Activated CD4-positive, alpha-beta T cell treated with anti-CD3 and anti-CD28 coated beads, Interleukin-2, amount 50 U/mL, for 24 hours (primary cell): ENCODE results near the gene C1orf210.

ENCODE experiments used
- DNase-seq, 2 donors: peaks; one replicate each; pipeline ENCODE4 v3.0.0-alpha.2; 2020; ENCODE audit warnings: low read depth in 1 of 2, low spot score in 1 of 2

The C1orf210 gene

GRCh38 chr1:43312663-43313515, 27.5 kb upstream of the C1orf210 start:
- no peak for DNase-seq

DNA sequence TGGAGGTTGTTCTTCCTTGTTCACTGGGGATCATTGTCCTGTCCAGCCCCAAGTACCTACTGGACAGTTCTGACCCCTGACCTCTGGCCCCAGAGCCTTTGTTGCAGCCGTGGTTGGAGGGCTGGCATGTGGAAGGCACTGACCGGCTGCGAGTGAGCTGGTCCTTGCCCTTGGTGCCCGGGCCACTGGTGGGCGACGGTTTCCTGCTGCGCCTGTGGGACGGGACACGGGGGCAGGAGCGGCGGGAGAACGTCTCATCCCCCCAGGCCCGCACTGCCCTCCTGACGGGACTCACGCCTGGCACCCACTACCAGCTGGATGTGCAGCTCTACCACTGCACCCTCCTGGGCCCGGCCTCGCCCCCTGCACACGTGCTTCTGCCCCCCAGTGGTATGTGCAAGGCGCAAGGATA, 26.8 kb upstream of the C1orf210 start:
- DNase-seq = no peak

DNA sequence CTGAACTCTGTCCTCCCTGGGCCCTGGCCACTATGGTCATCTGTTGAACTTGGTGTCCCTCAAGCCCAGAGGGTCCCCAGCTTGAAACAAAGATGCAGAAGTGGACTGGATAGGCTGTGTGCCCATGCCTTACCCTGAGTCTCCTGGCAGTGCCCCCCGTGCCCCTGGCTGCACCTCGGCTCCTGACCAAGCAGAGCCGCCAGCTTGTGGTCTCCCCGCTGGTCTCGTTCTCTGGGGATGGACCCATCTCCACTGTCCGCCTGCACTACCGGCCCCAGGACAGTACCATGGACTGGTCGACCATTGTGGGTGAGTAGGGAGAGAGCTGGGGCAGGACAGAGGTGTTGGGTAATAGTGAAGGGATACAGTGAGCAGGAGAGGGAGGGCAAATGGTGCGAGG, 26.1 kb upstream of the C1orf210 start:
- DNase-seq = no peak

- no peak for DNase-seq
Observed at GRCh38 chr1:43309405-43310025, 24.1 kb upstream of the C1orf210 start.

DNA sequence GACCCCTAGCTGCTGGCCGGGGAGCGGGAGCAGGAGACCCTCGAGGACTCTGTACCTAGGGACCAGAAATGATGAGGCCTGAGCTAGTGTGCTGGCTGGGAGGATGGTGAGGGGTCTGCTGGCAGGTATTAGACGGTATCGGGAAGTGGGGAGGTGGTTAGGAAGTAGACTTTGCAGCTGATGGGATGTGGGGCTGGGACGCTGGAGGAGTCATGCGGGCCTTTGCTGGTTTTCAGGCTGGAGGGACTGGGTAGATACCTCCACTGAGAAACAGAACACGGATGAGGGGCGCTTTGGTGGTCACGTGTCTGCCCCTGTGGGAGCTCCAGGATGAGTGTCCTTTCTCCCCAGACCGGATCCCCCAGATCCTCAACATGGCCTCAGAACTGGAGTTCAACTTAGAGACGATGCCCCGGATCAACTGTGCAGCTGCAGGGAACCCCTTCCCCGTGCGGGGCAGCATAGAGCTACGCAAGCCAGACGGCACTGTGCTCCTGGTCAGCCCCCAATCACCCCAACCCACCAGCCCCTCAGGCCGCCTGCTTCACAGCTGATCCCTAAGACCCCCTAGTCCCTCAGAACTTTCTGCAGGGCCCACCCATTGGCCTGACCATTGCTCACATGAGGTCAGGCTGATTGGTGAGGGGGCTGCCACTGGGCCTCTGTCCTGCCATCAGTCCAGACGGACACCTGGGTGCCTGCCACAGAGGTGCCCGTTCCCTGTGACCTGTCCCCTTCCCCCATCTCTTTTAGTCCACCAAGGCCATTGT, 23.4 kb upstream of the C1orf210 start:
- DNase-seq = no peak

DNA sequence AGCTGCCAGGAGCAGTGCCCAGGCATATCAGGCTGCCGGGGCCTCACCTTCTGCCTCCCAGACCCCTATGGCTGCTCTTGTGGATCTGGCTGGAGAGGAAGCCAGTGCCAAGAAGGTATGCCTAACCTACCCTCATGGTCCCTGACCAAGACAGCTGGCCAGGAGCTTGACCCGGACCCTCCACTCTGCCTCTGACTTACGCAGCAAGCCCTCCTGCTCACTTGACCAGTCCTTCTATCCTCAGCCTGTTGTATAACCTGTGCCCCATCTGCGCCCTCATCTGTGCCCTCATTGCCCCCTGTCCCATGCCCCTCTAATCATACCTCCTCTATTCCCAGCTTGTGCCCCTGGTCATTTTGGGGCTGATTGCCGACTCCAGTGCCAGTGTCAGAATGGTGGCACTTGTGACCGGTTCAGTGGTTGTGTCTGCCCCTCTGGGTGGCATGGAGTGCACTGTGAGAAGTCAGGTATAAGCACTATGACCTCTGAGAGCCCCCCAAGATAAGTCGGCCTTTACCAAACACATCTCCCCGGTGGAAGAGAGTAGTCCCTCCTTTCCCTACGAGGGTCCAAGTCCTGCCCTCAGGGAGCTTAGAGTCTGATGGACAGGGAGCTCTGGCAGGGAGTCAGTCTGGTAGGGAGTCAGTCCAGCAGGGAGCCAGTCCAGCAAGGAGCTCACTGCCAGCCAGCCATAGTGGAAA, 22.2 kb upstream of the C1orf210 start:
- DNase-seq = no peak

GRCh38 chr1:43306688-43307457, 21.5 kb upstream of the C1orf210 start:
- no peak for DNase-seq

- no peak for DNase-seq
Observed at GRCh38 chr1:43305926-43306687, 20.7 kb upstream of the C1orf210 start.

DNA sequence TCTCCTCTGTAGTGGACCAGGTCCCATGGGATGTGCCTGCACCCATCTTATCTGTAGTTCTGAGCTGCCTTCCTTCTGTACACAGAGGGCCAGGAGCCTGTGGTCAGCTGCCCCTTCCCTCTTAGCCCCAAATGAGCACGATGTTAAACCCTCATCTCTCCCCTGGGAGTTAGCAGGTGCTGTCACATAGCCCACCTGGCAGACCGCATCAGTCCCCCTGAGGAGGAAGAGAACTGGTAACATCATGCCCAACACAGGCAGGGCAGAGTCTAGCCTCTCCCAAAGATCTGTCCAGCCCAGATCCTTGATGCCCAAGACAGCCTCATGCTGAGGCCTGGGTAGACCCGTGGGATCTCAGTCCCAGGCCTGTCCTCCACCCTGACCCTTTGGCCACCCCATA, 20.1 kb upstream of the C1orf210 start:
- no peak for DNase-seq

DNA sequence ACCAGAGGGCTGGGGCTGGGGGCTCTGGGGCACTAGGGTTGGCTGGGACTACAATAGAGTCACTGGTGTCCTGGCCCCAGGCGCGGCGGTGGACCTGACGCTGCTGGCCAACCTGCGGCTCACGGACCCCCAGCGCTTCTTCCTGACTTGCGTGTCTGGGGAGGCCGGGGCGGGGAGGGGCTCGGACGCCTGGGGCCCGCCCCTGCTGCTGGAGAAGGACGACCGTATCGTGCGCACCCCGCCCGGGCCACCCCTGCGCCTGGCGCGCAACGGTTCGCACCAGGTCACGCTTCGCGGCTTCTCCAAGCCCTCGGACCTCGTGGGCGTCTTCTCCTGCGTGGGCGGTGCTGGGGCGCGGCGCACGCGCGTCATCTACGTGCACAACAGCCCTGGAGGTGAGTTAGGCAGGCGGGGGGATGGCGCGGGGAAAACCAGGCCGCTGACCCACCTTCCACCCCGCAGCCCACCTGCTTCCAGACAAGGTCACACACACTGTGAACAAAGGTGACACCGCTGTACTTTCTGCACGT, 19.5 kb upstream of the C1orf210 start:
- DNase-seq = no peak

- no peak for DNase-seq
Observed at GRCh38 chr1:43304314-43304681, 18.9 kb upstream of the C1orf210 start.

- DNase-seq = no peak
Observed at GRCh38 chr1:43303471-43304313, 18.3 kb upstream of the C1orf210 start.

GRCh38 chr1:43302721-43303470, 17.5 kb upstream of the C1orf210 start:
- no peak for DNase-seq

DNA sequence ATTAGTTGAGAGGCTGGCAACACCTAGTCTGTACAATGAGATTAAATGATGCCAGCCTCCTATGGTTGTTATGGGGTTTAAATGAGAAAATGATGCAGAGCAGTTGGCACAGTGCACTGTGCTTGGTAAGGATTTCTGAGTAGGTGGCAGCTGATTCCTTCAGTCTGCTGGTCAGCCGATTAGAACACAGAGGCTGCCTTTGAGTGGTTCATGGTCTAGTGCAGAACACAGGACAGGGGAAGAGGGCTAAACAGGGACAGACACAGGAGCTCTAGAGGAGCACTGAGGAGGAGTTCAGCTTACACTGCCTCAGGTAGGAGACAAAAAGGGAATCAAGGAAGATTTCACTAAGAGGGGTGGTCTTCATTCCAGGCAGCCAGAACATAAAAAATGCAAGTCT, 16.8 kb upstream of the C1orf210 start:
- DNase-seq = no peak

GRCh38 chr1:43300378-43301094, 15.2 kb upstream of the C1orf210 start, which contains the start of gene TIE1:
Gene TIE1, plus strand, starts transcription at chr1:43300982. Its CDS starts 90 bp downstream, at chr1:43301072.
- DNase-seq = no peak

GRCh38 chr1:43299101-43299500, 13.7 kb upstream of the C1orf210 start:
- no peak for DNase-seq

- DNase-seq = no peak
Observed at GRCh38 chr1:43298055-43298454, 12.7 kb upstream of the C1orf210 start.
